H1 (cell line): ENCODE measurements around the gene MCF2L. TPM values are rescaled to one million over a fixed set of nuclear protein-coding genes. Genes with fewer than 3 reads are reported as not detected.

Experiments used
- CTCF ChIA-PET: fragments of 300-600 bp; sonication (Branson Sonifier 250); formaldehyde crosslinking; loops from one replicate; lab custom pipeline; 2021; ENCODE audit not compliant: partially characterized antibody; lab: Charles Lee
- POLR2A ChIA-PET: fragments of 300-600 bp; sonication (Branson Sonifier 250); formaldehyde crosslinking; loops from one replicate; lab custom pipeline; 2021; ENCODE audit warnings: inconsistent platforms; ENCODE audit not compliant: partially characterized antibody; lab: Charles Lee
- DNase-seq, 2 experiments: peaks; one replicate each; pipeline versions ENCODE4 v3.0.0 to v3.0.0-alpha.2; 2010 to 2022; ENCODE audit warnings: low spot score in 2 of 2, low read depth in 1 of 2, mixed read lengths in 1 of 2
- FAIRE-seq: peaks from 2 replicates; lab custom pipeline; 2011; peaks lifted over from hg19 to GRCh38; lab: Jason Lieb, UNC
- H2AFZ ChIP-seq: 2 replicates; pipeline ENCODE4 v1.8.1; 2012; ENCODE audit warnings: low read length, inconsistent platforms
- H2AK5ac ChIP-seq: 2 replicates; pipeline ENCODE4 v1.6.1; 2013; ENCODE audit warnings: low read depth, low read length
- H2BK120ac ChIP-seq: replicated peaks from 2 replicates; pipeline ENCODE3; 2013; ENCODE audit warnings: low read depth, low read length, inconsistent platforms
- H2BK12ac ChIP-seq: 2 replicates; pipeline ENCODE4 v1.6.1; 2013; ENCODE audit warnings: low read depth, low read length
- H2BK15ac ChIP-seq: 2 replicates; pipeline ENCODE4 v1.6.1; 2013; ENCODE audit warnings: low read length
- H2BK20ac ChIP-seq: 2 replicates; pipeline ENCODE4 v1.6.1; 2013; ENCODE audit warnings: low read length
- H2BK5ac ChIP-seq: 2 replicates; pipeline ENCODE4 v1.6.1; 2013; ENCODE audit warnings: low read depth, low read length
- H3K14ac ChIP-seq: 2 replicates; pipeline ENCODE4 v1.6.1; 2013; ENCODE audit warnings: inconsistent platforms; ENCODE audit not compliant: insufficient read length
- H3K18ac ChIP-seq: 2 replicates; pipeline ENCODE4 v1.6.1; 2013; ENCODE audit warnings: low read length; ENCODE audit errors: extremely low read depth
- H3K23ac ChIP-seq: 2 replicates; pipeline ENCODE4 v1.6.1; 2013; ENCODE audit warnings: inconsistent platforms; ENCODE audit not compliant: insufficient read length
- H3K23me2 ChIP-seq: 2 replicates; pipeline ENCODE4 v1.6.1; 2013; ENCODE audit warnings: low read depth, low read length
- H3K27ac ChIP-seq: 2 replicates; pipeline ENCODE4 v1.6.1; 2011; ENCODE audit warnings: low read depth, low read length, inconsistent platforms
- H3K27me3 ChIP-seq, 4 experiments: replicated peaks in 1 of 4; 1 replicate in 1 of 4; 2 replicates in 3 of 4; pipeline versions ENCODE4 v1.6.1 to v1.8.1; 2011 to 2013; ENCODE audit warnings: low read length in 3 of 4, mild to moderate bottlenecking in 3 of 4, inconsistent platforms in 2 of 4, mixed read lengths in 2 of 4, moderate library complexity in 1 of 4; ENCODE audit not compliant: control insufficient read depth in 3 of 4, insufficient read depth in 3 of 4; ENCODE audit errors: extremely low read depth in 1 of 4
- H3K36me3 ChIP-seq, 4 experiments: 2 replicates each; pipeline versions ENCODE4 v1.6.1 to v1.8.1; 2011 to 2013; ENCODE audit warnings: mild to moderate bottlenecking in 4 of 4, low read length in 3 of 4, moderate library complexity in 2 of 4, control low read depth in 1 of 4, inconsistent platforms in 1 of 4; ENCODE audit not compliant: insufficient read depth in 4 of 4, control insufficient read depth in 2 of 4
- H3K4ac ChIP-seq: replicated peaks from 2 replicates; pipeline ENCODE3; 2013; ENCODE audit warnings: low read length, low read depth, mixed read lengths, inconsistent platforms; ENCODE audit not compliant: insufficient read length
- H3K4me1 ChIP-seq, 4 experiments: replicated peaks in 1 of 4; 1 replicate in 1 of 4; 2 replicates in 3 of 4; pipeline versions ENCODE4 v1.6.1 to v1.8.1; 2011 to 2013; ENCODE audit warnings: low read length in 3 of 4, inconsistent platforms in 2 of 4, mixed read lengths in 1 of 4; ENCODE audit not compliant: insufficient read depth in 4 of 4, control insufficient read depth in 3 of 4
- H3K4me2 ChIP-seq, 2 experiments: 2 replicates each; pipeline versions ENCODE4 v1.6.1 to v1.8.1; 2011 to 2013; ENCODE audit warnings: low read depth in 2 of 2, low read length in 2 of 2, control low read depth in 1 of 2, inconsistent platforms in 1 of 2, mild to moderate bottlenecking in 1 of 2; ENCODE audit not compliant: insufficient read depth in 1 of 2
- H3K4me3 ChIP-seq, 4 experiments: fragments of 200-600, 300-600 bp in 1 of 4; sonication (generic), shearing (Covaris generic), sonication (Bioruptor Twin) in 1 of 4; 2 replicates each; pipeline versions ENCODE4 v1.5.1 to v1.8.1; 2011 to 2016; ENCODE audit warnings: low read length in 4 of 4, low read depth in 3 of 4, control low read depth in 2 of 4, inconsistent platforms in 2 of 4, mild to moderate bottlenecking in 2 of 4, mixed read lengths in 1 of 4, moderate library complexity in 1 of 4; ENCODE audit not compliant: insufficient read depth in 2 of 4; ENCODE audit errors: extremely low read depth in 1 of 4
- H3K56ac ChIP-seq: replicated peaks from 2 replicates; pipeline ENCODE3; 2013; ENCODE audit warnings: low read depth, mild to moderate bottlenecking, mixed read lengths, low read length, inconsistent platforms; ENCODE audit not compliant: insufficient read length
- H3K79me1 ChIP-seq: 2 replicates; pipeline ENCODE4 v1.6.1; 2013; ENCODE audit warnings: low read depth, low read length, control low read depth
- H3K79me2 ChIP-seq, 2 experiments: 2 replicates each; pipeline versions ENCODE4 v1.6.1 to v1.8.1; 2012 to 2013; ENCODE audit warnings: low read length in 2 of 2, mild to moderate bottlenecking in 2 of 2, inconsistent platforms in 1 of 2; ENCODE audit not compliant: insufficient read depth in 2 of 2, control insufficient read depth in 1 of 2
- H3K9ac ChIP-seq, 4 experiments: replicated peaks in 1 of 4; 1 replicate in 1 of 4; 2 replicates in 3 of 4; pipeline versions ENCODE4 v1.6.1 to v1.8.1; 2011 to 2013; ENCODE audit warnings: low read depth in 3 of 4, low read length in 3 of 4, control low read depth in 2 of 4, mild to moderate bottlenecking in 2 of 4, moderate library complexity in 2 of 4, inconsistent platforms in 1 of 4; ENCODE audit errors: extremely low read depth in 1 of 4
- H3K9me3 ChIP-seq, 2 experiments: 2 replicates each; pipeline versions ENCODE4 v1.6.1 to v1.8.1; 2012 to 2013; ENCODE audit warnings: mild to moderate bottlenecking in 2 of 2, moderate library complexity in 2 of 2, control low read depth in 1 of 2, inconsistent platforms in 1 of 2, low read depth in 1 of 2, low read length in 1 of 2, mixed read lengths in 1 of 2; ENCODE audit not compliant: insufficient read depth in 2 of 2
- H4K20me1 ChIP-seq, 2 experiments: replicated peaks in 1 of 2; 2 replicates each; pipeline versions ENCODE3 to v1.8.1; 2011 to 2013; ENCODE audit warnings: inconsistent platforms in 2 of 2, low read length in 2 of 2, mild to moderate bottlenecking in 1 of 2; ENCODE audit not compliant: insufficient read depth in 2 of 2, control insufficient read depth in 1 of 2
- H4K5ac ChIP-seq: 2 replicates; pipeline ENCODE4 v1.6.1; 2013; ENCODE audit warnings: low read length, low read depth, mixed read lengths, inconsistent platforms; ENCODE audit not compliant: insufficient read length
- H4K8ac ChIP-seq: 2 replicates; pipeline ENCODE4 v1.8.0; 2013; ENCODE audit warnings: mild to moderate bottlenecking, moderate library complexity, low read length, inconsistent platforms; ENCODE audit not compliant: insufficient read depth; ENCODE audit errors: extremely low read depth
- H4K91ac ChIP-seq: replicated peaks from 2 replicates; pipeline ENCODE3; 2013; ENCODE audit warnings: low read length, mixed read lengths, inconsistent platforms; ENCODE audit not compliant: insufficient read length
- CEBPB ChIP-seq: IDR thresholded peaks from 2 replicates; pipeline ENCODE4 v1.6.1; 2012; ENCODE audit warnings: low read depth, low read length
- HDAC2 ChIP-seq, 2 experiments: fragments of 300-600 bp in 1 of 2; sonication (generic) in 1 of 2; IDR thresholded peaks; 2 replicates each; pipeline ENCODE4 v1.6.1; 2011 to 2012; ENCODE audit warnings: low read depth in 2 of 2, low read length in 2 of 2, mild to moderate bottlenecking in 2 of 2, moderate library complexity in 2 of 2, borderline replicate concordance in 1 of 2, inconsistent platforms in 1 of 2
- HDAC6 ChIP-seq: IDR thresholded peaks from one replicate; pipeline ENCODE4 v1.7.1; 2012; ENCODE audit warnings: low read depth, mild to moderate bottlenecking, inconsistent platforms, low read length, moderate library complexity
- JUND ChIP-seq: IDR thresholded peaks from 2 replicates; pipeline ENCODE4 v1.6.1; 2011; ENCODE audit warnings: mild to moderate bottlenecking, improper control_type of control experiment, low read length
- KDM1A ChIP-seq: fragments of 200-600, 300-600 bp; sonication (generic); IDR thresholded peaks from 2 replicates; pipeline ENCODE4 v1.7.1; 2016; ENCODE audit warnings: mild to moderate bottlenecking, low read length, borderline replicate concordance
- KDM5A ChIP-seq: fragments of 200-600 bp; IDR thresholded peaks from 2 replicates; pipeline ENCODE4 v1.7.1; 2012; ENCODE audit warnings: mild to moderate bottlenecking, low read length, inconsistent platforms, mixed read lengths
- POU5F1 ChIP-seq: IDR thresholded peaks from 2 replicates; pipeline ENCODE4 v1.6.1; 2011; ENCODE audit warnings: low read depth, mild to moderate bottlenecking, low read length, moderate library complexity
- RBBP5 ChIP-seq: IDR thresholded peaks from 2 replicates; pipeline ENCODE4 v1.7.1; 2012; ENCODE audit warnings: low read depth, mild to moderate bottlenecking, inconsistent platforms, low read length, moderate library complexity, borderline replicate concordance
- RXRA ChIP-seq: IDR thresholded peaks from 2 replicates; pipeline ENCODE4 v1.6.1; 2011; ENCODE audit warnings: low read depth, mild to moderate bottlenecking, low read length, moderate library complexity; ENCODE audit not compliant: insufficient read depth
- WGBS, 2 experiments: shearing (Covaris generic) in 1 of 2; methylation state at CpG; one replicate each; pipeline versions ENCODE4 v1.1.6 to v1.1.7; 2013 to 2015; ENCODE audit warnings: low lambda C conversion rate in 2 of 2, mixed read lengths in 2 of 2, inconsistent platforms in 1 of 2, low coverage in 1 of 2, missing lambda C conversion rate in 1 of 2; ENCODE audit not compliant: insufficient replicate concordance in 2 of 2, insufficient coverage in 1 of 2, insufficient read length in 1 of 2; ENCODE audit errors: extremely low coverage in 1 of 2, missing lambda C conversion rate in 1 of 2; 5-methylcytosine and 5-hydroxymethylcytosine counted together
- polyA plus RNA-seq, 7 experiments: library from polyadenylated mRNA; depleted of rRNA in 3 of 7; stranded (reverse) in 5 of 7; unstranded in 2 of 7; fragments of >200 nt in 5 of 7; fragments of 200-250 nt in 2 of 7; gene quantifications; 1 replicate in 5 of 7; 2 replicates in 1 of 7; 4 replicates in 1 of 7; pipeline versions ENCODE4 v1.2.1 to v1.2.3, GENCODE V29; 2011 to 2013; ENCODE audit warnings: missing spikeins in 2 of 7, mixed read lengths in 2 of 7
- total RNA-seq: library from RNA; stranded (reverse); fragmentation: NEBNext Ultra II Directional; extraction: Animal tissue kit (Norgen Biotek cat#: 25700); gene quantifications from 2 replicates; pipeline ENCODE4 v1.2.1, GENCODE V29; 2021
- TF ChIP-seq, protein P1 (sequence below): IDR thresholded peaks from 2 replicates; pipeline ENCODE4 v1.6.1; 2012; ENCODE audit warnings: inconsistent platforms
- TF ChIP-seq, protein P2 (sequence below): IDR thresholded peaks from 2 replicates; pipeline ENCODE4 v1.6.1; 2012; ENCODE audit warnings: inconsistent platforms

Gene MCF2L
- total and polyA plus RNA-seq, 2 of the 8 experiments (the other 6 are each of a cell fraction or from before 2014, with no cell fraction given) = 10.1 to 24.4 TPM

DNA sequence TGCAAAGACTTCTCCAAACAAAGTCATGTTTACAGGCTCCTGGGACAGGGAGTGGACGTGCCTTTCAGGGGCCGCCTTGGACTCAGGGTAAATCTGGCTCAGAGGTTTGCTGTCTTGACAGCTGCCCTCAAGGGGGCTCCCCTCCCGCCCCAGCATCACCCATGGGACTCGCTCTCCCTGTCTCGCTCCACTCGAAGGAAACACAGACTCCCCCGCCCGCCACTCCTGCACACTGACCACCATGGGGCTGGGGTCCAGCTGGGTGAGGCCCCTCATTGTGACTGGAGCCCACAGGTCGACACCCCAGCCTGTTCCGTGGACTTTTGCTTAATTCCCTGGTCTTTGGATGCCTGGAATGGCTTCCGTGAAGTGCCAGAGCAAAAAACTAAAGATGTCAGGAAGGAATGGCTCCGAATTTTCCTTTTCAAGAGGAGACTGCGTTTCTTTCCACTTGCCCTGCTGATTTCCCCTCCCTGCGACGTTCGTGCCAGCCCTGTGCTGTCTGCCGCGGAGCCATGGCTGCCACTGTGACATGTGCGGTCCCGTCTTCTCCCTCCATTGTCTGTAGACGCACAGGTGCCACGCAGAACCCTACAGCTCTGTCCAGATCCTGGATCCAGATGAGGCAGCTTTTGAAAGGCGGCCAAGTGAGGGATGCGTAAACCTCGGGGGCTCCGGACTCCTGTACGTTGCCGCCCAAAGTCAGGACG, 48.6 kb downstream of the MCF2L start:
- Histone ChIP-seq H2AK5ac (0 out of 2 replicates have a peak overlapping the region, but pooled peaks have one; percentile 39), H3K18ac (no peak overlapping the region), H3K79me2 (0 out of 4 replicates have a peak, but pooled peaks cover 0 to 2% of the 10 kb centered on the region in 2 experiments), H4K20me1 (peaks cover 0 to 5% of the 10 kb centered on the region in 2 experiments), H3K9me3 (no peaks in the 10 kb centered on the region), H4K5ac (no peak overlapping the region), H4K91ac (no peak overlapping the region), H3K27me3 (no peaks in the 10 kb centered on the region), H3K4ac (no peak overlapping the region), H3K79me1 (no peaks in the 10 kb centered on the region; the same call in none of the 2 replicates), H2BK5ac (no peak overlapping the region), H2AFZ (no peak overlapping the region), H2BK20ac (no peak overlapping the region), H3K56ac (no peak overlapping the region), H4K8ac (peak overlapping the region; percentile 81; the same call in 1 of the 2 replicates), H3K14ac (no peak overlapping the region), H3K36me3 (no peaks in the 10 kb centered on the region), H3K9ac (no peak overlapping the region), H3K4me2 (no peak overlapping the region), H2BK15ac (no peak overlapping the region), H3K4me1 (peaks cover 0 to 9% (median 5%) of the 10 kb centered on the region in 4 experiments; a peak in 5 of 7 replicates), H3K27ac (no peak overlapping the region), H2BK12ac (no peak overlapping the region), H3K4me3 (no peak overlapping the region), H3K23ac (no peak overlapping the region), H2BK120ac (no peak overlapping the region), H3K23me2 (peaks cover 3% of the 10 kb centered on the region; the same call in 1 of the 2 replicates)
- FAIRE-seq = no peak
- TF ChIP-seq POU5F1 = no peak
- no peak for TF ChIP-seq RXRA
- TF ChIP-seq HDAC6 = no peak
- no peak for TF ChIP-seq CEBPB
- no peak for TF ChIP-seq JUND
- TF ChIP-seq, protein P1, sequence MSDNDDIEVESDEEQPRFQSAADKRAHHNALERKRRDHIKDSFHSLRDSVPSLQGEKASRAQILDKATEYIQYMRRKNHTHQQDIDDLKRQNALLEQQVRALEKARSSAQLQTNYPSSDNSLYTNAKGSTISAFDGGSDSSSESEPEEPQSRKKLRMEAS = no peak
- TF ChIP-seq, protein P2, sequence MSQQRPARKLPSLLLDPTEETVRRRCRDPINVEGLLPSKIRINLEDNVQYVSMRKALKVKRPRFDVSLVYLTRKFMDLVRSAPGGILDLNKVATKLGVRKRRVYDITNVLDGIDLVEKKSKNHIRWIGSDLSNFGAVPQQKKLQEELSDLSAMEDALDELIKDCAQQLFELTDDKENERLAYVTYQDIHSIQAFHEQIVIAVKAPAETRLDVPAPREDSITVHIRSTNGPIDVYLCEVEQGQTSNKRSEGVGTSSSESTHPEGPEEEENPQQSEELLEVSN = no peak
- TF ChIP-seq KDM5A = no peak
- TF ChIP-seq KDM1A = no peak
- TF ChIP-seq HDAC2 (IDR thresholded peaks at IDR 0.05; ENCODE audit: borderline replicate concordance in 1 of 2, low read depth in 2 of 2, low read length in 2 of 2) = no peak
- no peak for TF ChIP-seq RBBP5
- ChIA-PET POLR2A (interaction anchor here (1.6 kb wide), 1 partner anchor 11 kb away, joined by 4 read pairs; no protein-coding TSS in a partner anchor), CTCF (interaction anchor here (1.1 to 5.0 kb wide), 8 partner anchors 11 to 71 kb away, joined by 3 to 49 read pairs (median 5); no protein-coding TSS in a partner anchor)
- DNase-seq = no peak
- WGBS, 2 experiments = 88% methylated on average over 21 of the region's 29 CpGs; no CpG with 5 or more reads in 1 of the 2 experiments
